GM12875 (cell line): ENCODE results near the gene TMUB1.

ENCODE experiments used
- H3K4me3 ChIP-seq: one replicate; pipeline ENCODE4 v1.5.1; 2011; ENCODE audit warnings: low read depth, low read length, control low read depth
- TF ChIP-seq, protein P1 (sequence below): IDR thresholded peaks from 2 replicates; pipeline ENCODE4 v1.5.1; 2011; ENCODE audit warnings: low read depth, mild to moderate bottlenecking, control low read depth, inconsistent platforms, low read length, moderate library complexity, borderline replicate concordance; ENCODE audit not compliant: insufficient read depth

TMUB1 gene

GRCh38 chr7:151124899-151125399, 41.7 kb upstream of the TMUB1 start:
- no peak overlapping the region for H3K4me3 ChIP-seq
- TF ChIP-seq, protein P1, sequence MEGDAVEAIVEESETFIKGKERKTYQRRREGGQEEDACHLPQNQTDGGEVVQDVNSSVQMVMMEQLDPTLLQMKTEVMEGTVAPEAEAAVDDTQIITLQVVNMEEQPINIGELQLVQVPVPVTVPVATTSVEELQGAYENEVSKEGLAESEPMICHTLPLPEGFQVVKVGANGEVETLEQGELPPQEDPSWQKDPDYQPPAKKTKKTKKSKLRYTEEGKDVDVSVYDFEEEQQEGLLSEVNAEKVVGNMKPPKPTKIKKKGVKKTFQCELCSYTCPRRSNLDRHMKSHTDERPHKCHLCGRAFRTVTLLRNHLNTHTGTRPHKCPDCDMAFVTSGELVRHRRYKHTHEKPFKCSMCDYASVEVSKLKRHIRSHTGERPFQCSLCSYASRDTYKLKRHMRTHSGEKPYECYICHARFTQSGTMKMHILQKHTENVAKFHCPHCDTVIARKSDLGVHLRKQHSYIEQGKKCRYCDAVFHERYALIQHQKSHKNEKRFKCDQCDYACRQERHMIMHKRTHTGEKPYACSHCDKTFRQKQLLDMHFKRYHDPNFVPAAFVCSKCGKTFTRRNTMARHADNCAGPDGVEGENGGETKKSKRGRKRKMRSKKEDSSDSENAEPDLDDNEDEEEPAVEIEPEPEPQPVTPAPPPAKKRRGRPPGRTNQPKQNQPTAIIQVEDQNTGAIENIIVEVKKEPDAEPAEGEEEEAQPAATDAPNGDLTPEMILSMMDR = no peak

DNA sequence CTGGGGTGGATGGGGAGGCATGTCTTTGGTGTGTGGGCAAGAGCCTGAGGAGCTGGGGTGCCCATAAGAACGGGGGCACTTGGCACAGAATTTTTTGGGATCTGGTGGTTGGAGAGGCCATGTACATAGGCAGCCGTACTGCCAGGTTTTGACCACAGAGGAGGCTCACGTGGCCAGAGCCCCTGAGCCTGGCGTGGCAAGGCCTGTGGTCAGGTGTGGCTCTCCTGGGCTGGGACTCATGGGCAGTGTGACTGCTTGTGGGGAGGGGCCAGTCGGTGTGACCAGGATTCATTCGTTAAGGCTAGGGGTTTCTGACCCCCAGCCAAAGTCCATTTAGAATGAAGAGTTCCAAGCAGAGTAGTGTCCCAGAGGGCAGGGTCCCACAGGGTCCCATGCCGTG, 41.2 kb upstream of the TMUB1 start:
- TF ChIP-seq, protein P1 = no peak
- H3K4me3 ChIP-seq = no peak overlapping the region

DNA sequence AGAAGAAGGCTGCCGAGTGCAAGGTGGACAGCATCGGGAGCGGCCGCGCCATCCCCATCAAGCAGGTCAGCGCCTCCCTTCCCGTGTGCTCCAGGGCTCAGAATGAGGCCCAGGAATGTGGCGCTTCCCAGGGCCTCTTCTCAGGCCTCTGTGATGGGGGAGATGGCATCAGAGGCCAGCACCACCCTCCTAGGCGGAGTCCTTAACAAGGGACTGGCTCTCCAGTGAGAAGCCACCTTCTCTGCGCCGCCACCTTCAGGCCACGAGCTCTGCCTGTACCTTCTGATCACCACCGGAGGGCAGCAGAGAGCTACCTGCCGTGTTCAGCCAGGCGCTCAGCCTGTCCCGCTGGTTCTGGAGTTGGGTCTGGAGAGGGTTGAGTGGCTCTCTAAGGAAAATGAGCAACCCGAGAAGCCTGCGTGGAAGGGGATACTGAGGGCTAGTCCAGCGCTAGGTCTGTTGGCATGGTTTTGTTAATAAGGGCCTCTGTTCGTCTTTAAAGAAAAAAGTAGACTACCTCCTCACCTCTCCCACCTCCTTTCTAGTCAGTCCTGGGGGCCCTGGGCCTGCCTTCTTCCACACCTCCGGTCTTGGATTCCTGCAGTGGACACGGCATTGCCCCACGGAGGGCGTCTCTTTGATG, 40.6 kb upstream of the TMUB1 start:
- no peak overlapping the region for H3K4me3 ChIP-seq

GRCh38 chr7:151123158-151123821, 40.0 kb upstream of the TMUB1 start:
- TF ChIP-seq, protein P1 = no peak
- no peak overlapping the region for H3K4me3 ChIP-seq

More for the DNA sequence above, 40.6 kb upstream of the TMUB1 start:
- TF ChIP-seq, protein P1 = peak; percentile 99

- H3K4me3 ChIP-seq = no peak overlapping the region
- TF ChIP-seq, protein P1 = no peak
Measured at GRCh38 chr7:151122796-151123157, 39.5 kb upstream of the TMUB1 start.

DNA sequence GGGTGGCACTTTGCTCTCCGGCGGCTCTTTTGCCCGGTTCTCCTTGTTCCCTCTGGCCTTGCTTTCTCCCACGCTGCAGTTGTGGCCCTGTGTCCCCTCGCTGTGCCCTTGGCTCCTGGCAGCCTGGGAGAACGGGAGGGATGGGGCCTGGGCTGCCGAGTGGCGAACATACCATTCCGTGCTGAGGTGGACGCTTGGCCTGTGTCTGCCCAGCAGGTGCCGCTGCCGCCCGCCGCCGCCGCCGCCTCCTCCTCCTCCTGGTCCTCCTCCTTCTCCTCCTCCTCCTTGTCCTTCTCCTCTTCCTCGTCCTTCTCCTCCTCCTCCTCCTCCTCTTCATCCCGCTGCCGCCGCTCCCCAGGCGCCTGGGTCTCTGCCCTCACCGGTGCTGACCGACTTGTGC, 39.0 kb upstream of the TMUB1 start:
- TF ChIP-seq, protein P1 = no peak
- no peak overlapping the region for H3K4me3 ChIP-seq
